Activated T-helper 1 cell treated with Interleukin-2 at 50 U/mL for 16 hours (primary cell): ENCODE data around the gene AMN.
"Not testable (repeated sequence)": the region's sequence is repeated elsewhere in the genome, so short reads cannot be mapped to it uniquely, and the experiment has no call there.

Source experiments
- DNase-seq: peaks from one replicate; pipeline ENCODE4 v3.0.0-alpha.2; 2020; ENCODE audit warnings: low read depth

AMN gene

DNA sequence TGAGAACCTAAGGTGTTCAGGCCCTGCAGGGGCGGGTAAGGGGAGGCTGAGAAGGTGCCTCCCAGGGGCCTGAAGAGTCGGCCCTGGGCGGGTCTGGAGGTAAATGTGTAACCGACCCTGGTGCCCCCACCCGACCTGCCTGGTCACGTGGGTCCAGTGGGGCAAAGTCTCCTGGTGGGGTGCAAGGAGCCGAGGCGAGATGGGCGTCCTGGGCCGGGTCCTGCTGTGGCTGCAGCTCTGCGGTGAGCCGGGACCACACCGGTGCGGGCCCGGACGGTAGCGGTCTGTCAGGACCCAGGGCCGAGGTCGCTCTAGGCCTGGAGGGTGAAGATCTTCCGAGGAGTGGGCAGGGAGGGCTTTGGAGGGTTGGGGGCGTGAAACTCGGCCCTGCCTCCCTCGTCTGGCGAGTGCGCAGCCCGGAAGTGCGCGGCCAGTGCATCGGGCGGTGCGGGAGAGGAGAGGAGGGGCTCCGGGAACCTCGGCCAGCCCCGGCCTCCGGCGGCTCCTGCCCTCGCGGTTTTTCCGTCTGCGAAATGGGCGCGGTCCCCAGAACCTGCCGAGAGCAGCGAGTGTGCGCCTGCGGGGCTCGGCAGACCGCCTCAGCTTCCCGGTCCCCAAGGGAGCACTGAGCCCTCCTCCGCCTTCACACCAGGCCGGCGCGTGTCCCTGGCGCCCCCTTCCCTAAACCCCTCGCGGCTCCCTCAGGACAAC is at the start of gene AMN:
AMN (plus strand) TSS at position 174 of the 711 bp plus-strand sequence; CDS start at position 200, 26 bp downstream.
- no peak for DNase-seq

DNA sequence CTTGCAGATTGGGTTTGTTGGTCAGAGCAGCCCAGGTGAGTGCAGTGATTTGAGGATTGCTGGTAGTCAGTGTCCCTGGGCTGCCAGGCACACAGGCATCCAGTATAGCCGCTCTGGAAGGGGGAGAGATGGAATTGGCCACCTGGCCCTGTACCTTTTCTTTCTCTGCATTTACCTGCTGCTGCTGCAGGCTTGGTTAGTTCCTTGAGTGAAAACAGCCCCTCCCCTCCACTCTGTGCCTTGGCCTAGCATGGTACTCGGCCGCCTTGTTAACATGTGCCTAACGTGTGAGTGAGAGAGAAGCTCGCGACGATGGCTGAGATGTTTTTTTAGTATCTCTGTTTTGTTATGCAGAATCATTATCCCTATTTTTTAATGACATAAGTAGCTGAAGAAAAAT is 49.3 kb upstream of the AMN start:
- no peak for DNase-seq

DNA sequence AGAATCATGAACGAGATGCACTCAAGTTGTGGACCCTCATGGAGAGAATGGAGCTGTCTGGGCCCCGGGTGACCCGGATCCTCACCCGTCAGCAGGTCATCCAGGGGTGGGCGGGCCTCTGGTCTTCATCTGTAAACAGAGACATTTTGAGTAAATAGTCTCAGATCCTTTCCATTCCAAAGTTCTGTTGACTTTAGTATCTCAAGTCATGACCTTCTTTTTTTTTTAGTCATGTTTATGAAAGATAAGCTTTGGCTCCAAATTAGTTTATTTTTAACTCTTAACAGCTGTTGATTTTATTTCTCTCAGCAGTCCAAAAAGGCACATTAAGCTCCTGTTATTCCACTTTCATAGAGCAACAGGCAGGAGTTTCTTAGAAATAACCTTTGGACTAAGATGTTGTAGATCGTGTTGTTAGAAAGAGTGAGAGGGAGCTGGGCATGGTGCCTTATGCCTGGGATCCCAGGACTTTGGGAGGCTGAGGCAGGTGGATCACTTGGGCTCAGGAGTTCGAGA is 48.9 kb upstream of the AMN start:
- no peak for DNase-seq

DNA sequence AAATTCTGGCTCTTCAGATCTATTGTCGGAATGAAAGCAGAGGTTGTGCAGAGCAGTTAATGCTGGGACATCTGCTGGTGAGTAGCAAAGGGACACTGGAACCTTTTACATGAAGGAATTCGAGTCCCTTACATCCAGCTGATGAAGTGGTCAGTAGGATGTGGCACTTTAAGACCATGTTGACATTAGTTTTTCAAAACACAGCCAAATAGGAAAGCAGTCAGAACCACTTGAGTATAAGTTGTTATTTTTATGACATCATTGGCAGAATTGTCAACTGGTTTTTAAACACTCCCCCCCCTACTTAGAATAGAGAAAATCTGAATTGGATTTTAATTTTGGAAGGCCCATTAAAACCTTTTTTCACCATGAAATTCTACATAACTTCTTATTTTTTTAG is 46.8 kb upstream of the AMN start:
- no peak for DNase-seq

DNA sequence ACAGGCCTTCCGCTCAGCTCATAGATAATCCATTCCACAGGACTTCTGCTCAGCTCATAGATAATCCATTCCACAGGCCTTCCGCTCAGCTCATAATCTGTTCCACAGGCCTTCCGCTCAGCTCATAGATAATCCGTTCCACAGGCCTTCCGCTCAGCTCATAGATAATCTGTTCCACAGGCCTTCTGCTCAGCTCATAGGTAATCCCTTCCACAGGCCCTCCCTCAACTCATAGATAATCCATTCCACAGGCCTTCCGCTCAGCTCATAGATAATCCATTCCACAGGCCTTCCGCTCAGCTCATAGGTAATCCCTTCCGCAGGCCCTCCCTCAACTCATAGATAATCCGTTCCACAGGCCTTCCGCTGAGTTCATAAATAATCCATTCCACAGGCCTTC is 45.0 kb upstream of the AMN start:
- DNase-seq, result not testable (repeated sequence)

DNA sequence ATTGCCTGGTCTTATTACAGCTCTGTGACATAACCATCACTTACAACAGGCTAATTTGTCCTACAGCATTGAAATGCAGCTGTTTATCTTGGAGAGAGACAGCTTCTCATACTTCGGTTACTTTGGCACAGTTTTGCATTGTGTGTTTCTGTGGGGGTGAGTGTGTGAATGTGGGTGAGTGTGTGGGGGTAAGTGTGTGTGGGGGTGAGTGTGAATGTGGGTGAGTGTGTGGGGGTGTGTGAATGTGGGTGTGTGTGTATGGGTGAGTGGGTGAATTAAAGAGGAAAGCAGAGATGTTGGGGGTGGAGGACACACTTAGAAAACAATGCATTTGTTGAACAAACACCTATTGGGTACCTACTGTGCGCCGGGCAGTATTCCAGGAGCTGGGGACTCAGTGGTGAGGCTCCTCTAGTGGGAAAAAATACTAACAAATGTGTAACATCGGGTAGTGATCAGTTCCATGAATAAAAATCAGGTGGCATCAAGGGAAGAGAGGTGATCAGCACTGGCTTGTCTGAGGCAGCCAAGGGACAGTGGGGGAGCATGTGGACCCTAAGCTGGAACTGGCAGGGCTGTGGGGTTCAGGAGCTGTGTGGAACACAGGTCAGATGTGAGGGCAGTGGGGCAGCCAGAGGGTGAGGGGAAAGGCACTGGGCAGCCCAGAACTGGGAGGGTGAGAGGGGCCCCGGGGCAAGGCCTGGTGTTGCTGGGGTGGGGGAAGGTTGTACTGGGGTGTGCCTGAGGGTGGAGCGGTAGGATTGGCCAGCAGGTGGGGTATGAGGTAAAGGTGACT is 44.1 kb upstream of the AMN start:
- no peak for DNase-seq

DNA sequence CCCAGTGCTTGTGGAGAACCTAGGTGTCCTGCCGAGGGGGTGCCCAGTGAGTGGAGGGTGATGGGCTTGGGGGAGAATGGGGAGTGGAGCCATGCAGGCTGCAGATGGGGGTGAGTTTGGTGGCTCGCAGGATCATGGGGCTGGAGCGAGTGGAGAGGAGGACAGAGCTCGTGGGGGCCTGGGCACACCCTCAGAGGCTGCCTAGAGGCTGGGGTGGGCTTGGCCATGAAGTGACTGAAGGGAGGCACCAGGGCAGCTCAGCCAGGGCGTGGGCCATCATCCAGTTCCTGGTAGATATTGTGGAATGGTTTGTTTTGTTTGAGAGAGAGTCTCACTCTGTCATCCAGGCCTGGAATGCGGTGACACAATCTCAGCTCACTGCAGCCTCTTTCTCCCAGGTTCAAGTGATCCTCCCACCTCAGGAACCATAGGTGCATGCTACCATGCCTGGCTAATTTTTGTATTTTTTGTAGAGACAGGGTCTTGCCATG is 43.4 kb upstream of the AMN start:
- no peak for DNase-seq

DNA sequence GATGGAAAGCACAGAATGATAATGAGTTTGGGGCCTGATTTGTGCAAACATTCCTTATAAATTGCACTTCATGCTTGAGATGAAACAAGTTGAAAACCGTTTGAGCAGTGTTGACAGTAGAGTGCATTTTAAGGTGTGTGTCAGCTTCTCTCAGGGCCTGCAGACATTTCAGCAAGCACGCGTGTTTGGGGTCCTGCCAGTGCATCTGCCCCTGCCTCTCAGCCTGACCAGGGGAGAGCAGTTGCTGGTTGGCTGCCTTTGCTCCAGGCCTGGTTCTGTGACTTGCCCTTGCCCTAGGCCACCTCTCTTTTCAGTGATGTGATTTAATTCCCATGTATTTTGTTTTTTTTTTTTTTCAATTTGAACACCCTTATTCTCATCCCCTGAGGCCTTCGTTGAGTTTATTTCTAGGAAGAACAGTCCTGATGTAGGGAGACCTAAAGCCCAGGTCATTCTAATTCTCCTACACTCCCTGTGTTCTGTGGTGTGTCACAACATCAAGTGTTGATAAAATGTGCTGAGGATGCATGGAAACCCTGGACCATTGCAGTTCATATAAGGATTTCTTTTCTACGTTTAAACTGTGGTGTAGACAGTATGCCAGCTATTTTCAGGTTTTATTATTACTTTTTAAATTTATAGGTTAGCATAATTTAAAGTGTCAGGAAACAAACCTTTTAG is 40.1 kb upstream of the AMN start:
- no peak for DNase-seq

DNA sequence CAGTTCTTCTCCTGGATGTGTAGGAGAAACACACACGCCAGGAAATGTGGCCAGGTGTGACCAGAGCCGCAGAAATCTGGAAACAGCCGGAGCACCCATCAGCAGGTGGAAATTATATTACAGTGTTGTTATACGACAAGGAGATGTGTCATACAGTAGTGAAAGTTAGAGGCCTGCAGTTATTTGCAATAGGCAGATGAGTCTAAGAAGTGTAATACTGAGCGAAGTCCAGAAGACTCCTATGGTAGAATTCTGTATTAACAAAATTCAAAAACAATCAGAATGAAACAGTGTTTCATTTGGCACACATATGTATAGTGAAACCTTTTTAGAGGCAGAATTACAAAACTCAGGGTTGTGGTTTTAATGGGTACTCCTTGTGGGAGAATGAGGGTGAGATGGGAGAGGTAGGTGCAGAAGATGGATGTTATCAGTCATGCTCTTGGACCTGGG is 39.3 kb upstream of the AMN start:
- DNase-seq, result no peak

DNA sequence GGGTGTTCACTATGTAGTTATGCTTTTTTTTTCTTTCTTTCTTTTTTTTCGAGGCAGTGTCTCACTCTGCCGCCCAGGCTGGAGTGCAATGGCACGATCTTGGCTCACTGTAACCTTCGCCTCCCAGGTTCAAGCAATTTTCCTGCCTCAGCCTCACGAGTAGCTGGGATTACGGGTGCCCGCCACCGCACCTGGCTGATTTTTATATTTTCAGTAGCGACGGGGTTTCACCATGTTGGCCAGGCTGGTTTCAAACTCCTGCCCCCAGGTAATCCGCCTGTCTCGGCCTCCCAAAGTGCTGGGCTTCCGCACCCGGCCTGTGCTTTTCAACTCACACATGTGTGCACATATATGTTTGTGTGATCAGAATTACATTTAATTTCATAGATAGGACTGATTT is 38.9 kb upstream of the AMN start:
- no peak for DNase-seq

DNA sequence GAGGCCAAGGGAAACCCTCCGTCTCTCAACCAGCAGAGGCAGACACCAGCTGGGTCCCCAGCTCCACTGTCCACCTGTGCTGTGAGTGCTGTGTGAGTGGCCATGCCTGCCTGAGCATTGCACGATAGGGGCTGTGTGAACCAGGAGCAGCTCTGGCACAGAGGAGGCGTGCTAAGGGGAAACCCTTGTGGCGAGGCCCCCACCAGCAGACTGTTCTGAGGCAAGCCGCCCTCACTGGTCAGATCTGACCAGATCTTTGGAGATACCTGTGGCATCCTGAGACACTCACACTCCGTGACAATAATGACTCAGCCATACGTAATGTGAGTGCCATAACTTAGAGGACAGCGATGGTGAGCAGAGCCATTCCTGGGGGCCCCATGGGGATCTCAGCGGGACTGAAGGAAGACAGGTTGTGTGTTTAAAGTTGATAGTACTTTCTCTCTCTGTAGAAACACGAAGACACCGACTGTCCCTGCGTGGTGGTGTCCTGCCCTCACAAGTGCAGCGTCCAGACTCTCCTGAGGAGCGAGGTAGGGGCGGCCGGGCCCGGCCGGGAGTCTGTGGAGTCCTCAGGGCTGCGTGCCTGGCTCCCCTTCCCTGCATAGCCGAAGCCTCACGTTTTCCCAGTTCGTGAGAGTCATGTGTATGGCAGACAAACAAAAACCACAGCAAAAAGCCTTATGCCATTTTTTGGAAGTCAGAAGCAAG is 36.6 kb upstream of the AMN start:
- DNase-seq, result no peak

DNA sequence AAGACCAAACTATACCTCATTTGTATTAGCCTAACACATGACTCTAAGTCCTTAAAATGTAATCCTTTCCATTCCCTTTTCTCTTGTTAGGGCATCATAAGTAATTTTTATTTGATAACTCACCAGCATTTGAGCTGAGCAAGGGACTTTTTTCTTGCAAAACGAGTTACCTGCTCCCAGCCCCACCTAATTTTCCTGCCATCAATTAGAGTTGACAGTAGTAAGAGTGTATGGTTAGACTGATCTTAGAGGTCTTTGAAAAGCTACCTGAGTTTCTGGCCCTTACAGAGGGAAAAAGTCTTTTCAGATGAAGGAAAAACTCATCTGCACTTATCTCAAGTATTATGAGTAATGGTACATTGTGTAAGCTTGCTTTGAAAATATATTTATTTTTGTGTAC is 33.7 kb upstream of the AMN start:
- DNase-seq, result no peak

DNA sequence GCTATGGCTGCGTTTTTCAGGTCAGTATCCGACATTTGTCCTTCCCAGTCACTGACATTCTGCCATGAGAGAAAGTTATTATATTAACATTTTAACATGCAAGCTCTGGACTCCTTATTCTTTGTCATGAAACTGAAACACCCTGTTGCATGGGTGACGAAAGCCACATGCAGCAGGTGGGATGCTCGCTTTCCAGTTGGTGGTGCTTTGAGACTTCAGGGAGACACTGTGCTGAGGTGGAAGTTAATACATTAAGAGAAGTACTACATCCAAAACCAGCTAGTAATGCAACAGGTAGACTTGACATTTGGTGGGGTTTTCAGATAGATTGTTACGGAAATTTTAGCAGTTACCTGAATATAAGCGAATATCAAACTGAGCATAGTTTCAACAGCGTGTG is 32.8 kb upstream of the AMN start:
- no peak for DNase-seq

DNA sequence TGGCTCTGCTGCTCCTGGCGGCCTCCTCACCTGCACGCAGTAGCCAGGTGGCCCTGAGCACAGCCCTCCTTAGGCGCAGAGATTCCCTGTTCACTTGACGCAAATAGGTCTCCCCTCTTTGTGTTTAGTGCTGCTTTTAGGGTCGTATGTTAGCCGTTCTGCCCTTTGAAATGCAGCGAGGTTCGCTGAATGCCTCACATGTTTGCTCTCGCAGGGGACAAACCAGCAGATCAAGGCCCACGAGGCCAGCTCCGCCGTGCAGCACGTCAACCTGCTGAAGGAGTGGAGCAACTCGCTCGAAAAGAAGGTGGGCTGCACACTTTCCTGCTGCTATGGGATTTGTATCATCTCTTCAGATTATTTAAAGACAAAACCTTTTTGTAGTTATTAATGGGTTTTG is 31.4 kb upstream of the AMN start:
- no peak for DNase-seq

DNA sequence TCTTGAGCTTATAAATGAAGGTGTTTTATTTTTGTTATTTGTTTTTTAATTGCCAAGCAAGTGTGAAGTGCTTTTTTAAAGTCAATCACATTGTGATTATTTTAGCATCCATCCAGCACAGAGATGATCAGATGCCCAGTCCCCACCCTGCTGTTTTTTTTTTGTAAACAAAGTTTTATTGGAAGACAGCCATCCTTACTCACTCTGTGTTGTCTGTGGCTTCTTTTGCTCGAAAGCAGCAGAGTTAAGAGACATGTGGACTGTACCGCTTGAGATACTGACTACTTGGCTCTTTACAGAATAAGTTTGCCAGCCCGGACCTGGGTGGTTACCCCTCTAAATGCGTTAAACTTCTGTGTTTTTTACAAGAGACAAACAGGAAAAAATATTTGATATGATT is 30.9 kb upstream of the AMN start:
- DNase-seq, result no peak

DNA sequence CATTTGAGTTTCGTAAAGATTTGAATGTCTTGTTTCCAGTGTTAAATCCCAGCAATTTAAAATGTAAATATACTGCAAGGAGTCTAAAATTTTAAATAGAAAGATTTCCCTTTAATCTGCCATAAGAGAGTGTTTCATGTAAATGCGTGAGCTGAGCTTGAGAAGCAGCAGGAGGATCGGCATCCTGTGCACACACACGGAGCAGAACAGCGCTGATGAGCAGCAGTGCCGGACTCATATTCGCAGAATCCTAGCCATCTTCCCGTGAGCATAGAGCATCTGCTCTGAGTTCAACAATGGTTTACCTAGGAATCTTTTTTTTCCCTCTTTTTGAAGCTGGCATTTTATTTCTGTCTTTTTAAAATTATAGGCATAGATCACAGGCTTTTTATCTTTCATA is 29.8 kb upstream of the AMN start:
- DNase-seq, result no peak

DNA sequence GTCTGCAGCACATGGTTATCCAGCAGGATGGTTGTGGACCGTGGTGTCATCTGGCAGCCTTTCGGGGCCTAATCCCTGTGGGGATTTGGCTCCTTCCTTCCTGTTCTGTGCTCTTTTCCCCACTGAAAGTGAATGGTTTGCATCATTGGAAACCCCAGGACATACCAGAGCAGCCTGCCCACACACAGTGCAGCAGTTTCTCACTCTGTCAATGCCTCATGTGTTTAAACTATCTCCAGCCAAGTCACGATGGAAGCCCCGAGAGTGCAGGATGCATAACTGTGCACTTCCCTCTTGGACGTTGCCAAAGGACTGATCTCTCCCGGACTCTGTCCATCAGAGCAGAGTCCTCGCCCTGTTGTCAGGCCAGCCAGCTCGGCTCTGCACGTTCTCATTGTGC is 29.0 kb upstream of the AMN start:
- DNase-seq, result no peak

DNA sequence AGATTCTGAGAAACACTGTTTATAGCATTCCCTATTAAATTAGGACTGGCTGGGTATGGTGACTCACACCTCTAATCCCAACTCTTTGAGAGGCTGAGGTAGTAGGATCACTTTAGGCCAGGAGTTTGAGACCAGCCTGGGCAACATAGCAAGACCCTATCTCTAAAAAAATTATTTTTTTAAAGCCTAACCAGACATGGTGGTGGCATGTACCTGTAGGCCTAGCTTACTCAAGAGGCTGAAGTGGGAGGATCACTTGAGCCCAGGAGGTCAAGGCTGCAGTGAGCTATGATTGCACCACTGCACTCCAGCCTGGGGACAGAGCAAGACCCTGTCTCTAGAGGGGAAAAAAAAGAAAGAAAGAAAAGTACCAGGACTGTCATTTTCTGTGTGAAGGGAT is 25.7 kb upstream of the AMN start:
- DNase-seq, result not testable (repeated sequence)

DNA sequence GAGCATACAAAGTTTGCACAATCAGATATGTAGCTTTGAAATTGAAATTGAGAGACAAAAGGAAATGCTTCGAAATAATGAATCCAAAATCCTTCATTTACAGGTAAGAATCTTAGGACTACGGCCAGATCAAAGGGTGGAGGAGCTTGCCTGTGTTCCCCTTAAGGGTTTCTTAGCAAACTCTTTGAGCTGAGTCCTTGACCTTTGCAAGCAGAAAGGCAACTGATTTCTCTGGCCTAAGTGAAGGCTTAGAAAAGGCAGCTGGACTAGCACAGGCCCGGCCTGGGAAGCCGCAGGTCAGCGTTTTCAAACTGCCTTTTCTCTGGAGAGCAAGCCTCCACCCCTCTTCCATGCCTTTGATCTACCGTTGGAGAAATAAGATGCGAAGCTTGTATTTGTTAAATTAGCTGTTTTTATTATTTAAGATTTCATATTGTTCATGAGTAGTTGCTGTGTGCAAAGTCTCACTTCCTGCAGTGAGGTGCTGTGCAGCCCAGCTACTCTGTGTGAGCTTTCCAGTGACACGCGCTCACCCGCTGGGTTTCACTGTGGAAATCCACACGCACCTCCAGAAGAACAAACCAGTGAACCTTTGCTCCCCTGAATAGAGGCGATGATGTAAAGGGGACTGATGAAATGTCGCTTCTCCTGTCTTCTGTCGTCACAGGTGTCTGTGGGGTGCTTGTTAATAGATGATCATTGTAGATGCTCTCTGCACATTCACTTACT is 25.0 kb upstream of the AMN start:
- no peak for DNase-seq

DNA sequence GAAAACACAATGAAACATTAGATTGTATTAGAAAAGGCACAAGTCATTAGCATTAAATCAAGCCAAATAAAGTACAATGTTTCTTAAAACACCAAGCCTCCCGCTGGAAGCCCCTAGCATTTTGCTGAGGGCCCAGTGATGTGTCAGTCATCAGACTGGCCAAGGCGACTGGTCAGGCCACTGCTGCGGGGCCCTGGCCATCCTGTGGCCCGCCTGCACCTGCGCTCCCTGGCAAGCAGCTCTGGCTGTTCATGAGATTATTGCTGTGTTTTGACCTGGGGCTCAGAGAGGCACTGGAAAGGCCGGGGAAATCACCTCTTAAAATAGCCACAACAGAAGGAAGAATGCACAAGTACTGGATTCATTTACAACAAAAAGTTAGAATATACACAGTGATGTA is 24.2 kb upstream of the AMN start:
- no peak for DNase-seq

DNA sequence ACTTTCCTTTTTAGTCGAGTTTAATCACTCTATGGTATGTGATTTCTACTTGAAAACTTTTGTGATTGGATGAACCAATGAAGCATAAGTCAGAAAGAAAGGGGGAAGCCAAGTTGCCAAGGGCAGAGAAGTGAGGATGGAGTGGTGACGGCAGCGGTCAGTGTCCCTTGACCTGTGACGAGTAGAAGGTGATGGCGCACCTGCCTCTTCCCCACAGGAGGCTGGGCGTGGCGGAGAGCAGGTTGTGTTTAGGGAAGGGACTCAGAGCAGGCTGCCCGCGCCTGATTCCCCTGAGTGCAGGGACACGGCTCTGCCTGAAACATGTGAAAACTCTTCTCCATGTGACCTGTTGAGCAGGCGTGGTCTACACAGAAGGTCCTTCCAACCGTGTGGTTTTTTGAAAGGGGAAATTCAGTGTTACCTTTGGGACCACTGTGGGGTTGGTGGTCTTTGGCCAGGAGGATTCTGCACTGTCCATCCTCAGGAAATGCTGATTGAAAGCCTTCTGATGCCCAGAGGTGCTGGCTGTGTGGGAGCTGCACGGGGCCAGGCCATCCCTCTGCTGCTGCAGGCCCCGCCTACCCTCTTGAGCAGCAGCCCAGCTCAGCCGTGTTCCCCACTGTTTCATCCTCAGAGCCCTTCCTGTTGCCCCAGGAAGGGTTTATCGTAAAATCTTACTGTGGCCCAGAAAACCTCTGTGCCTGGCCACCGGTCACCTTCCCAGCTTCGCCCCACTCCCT is 23.5 kb upstream of the AMN start:
- no peak for DNase-seq
